Measurements from ENCODE around the gene EPN3. TPM values are rescaled to one million over a fixed set of nuclear protein-coding genes. Genes with fewer than 3 reads are reported as not detected.

Gene EPN3
- total RNA-seq, 1 donor from 2014 or later: 21.9 TPM

DNA sequence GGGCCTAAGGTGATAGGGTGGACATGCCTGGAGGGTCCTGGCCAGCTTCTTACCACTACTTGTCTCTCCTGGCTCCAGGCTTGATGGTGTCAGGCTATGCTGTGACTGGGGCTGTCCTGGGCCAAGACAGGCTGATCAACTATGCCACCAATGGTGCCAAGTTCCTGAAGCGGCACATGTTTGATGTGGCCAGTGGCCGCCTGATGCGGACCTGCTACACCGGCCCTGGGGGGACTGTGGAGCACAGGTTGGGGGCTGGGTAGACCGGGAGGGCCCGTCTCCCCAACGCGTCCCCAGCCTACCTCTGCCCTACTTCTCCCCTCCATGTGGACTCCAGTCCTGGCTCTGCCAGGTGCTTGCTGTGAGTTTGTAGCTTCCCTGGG is 18.9 kb downstream of the EPN3 start:
- peaks cover 0 to 4% of the 10 kb centered on the region in 2 donors for H3K36me3 ChIP-seq
- no peak overlapping the region for H3K4me3 ChIP-seq
- H3K27ac ChIP-seq: no peak overlapping the region
- H3K4me1 ChIP-seq: peaks cover 18% of the 10 kb centered on the region
- H3K27me3 ChIP-seq: no peaks in the 10 kb centered on the region
- no peak for DNase-seq (ENCODE audit: extremely low spot score in 2 of 2)
- TF ChIP-seq, protein P1, sequence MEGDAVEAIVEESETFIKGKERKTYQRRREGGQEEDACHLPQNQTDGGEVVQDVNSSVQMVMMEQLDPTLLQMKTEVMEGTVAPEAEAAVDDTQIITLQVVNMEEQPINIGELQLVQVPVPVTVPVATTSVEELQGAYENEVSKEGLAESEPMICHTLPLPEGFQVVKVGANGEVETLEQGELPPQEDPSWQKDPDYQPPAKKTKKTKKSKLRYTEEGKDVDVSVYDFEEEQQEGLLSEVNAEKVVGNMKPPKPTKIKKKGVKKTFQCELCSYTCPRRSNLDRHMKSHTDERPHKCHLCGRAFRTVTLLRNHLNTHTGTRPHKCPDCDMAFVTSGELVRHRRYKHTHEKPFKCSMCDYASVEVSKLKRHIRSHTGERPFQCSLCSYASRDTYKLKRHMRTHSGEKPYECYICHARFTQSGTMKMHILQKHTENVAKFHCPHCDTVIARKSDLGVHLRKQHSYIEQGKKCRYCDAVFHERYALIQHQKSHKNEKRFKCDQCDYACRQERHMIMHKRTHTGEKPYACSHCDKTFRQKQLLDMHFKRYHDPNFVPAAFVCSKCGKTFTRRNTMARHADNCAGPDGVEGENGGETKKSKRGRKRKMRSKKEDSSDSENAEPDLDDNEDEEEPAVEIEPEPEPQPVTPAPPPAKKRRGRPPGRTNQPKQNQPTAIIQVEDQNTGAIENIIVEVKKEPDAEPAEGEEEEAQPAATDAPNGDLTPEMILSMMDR (IDR thresholded peaks at IDR 0.05): no peak
- no peak for TF ChIP-seq POLR2AphosphoS5 (IDR thresholded peaks at IDR 0.05; ENCODE audit: insufficient read depth in 1 of 2, low read depth in 1 of 2)
- no peak for TF ChIP-seq POLR2A (IDR thresholded peaks at IDR 0.05)
- intact Hi-C loops (cut with DNase I): no loop called here
- H3K9me3 ChIP-seq: no peaks in the 10 kb centered on the region

GRCh38 chr17:50551884-50552283 is 19.3 kb downstream of the EPN3 start:
- intact Hi-C loops (cut with DNase I): no loop called here

DNA sequence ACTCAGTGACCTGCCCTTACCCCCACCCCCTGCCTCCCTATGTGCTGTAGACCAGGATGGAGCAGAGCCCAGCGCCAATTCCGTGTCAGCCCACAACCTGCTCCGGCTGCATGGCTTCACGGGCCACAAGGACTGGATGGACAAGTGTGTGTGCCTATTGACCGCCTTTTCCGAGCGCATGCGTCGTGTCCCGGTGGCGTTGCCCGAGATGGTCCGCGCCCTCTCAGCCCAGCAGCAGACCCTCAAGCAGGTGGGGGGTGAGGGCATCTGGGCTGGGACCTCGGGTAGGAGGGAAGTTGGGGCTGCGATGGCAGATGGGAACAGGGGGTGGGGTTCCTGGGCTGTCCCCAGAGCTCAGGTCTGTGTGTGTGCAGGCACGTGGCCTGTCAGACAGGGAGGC is 21.7 kb downstream of the EPN3 start:
- Histone ChIP-seq H3K36me3 (peaks cover 0 to 4% of the 10 kb centered on the region in 2 donors), H3K9me3 (no peaks in the 10 kb centered on the region)
- intact Hi-C loops (cut with DNase I): no loop called here

More at GRCh38 chr17:50551884-50552283, 19.3 kb downstream of the EPN3 start:
- no peaks in the 10 kb centered on the region for H3K9me3 ChIP-seq
- TF ChIP-seq, protein P1 (IDR thresholded peaks at IDR 0.05): no peak
- TF ChIP-seq POLR2A (IDR thresholded peaks at IDR 0.05): no peak
- TF ChIP-seq POLR2AphosphoS5 (IDR thresholded peaks at IDR 0.05; ENCODE audit: insufficient read depth in 1 of 2, low read depth in 1 of 2): no peak
- H3K4me3 ChIP-seq: no peak overlapping the region
- no peaks in the 10 kb centered on the region for H3K27me3 ChIP-seq
- no peak for DNase-seq (ENCODE audit: extremely low spot score in 2 of 2)
- H3K27ac ChIP-seq: no peak overlapping the region
- peaks cover 18% of the 10 kb centered on the region for H3K4me1 ChIP-seq
- H3K36me3 ChIP-seq: peaks cover 0 to 4% of the 10 kb centered on the region in 2 donors

GRCh38 chr17:50556803-50557202 is 24.3 kb downstream of the EPN3 start:
- H3K36me3 ChIP-seq: no peaks in the 10 kb centered on the region
- H3K27me3 ChIP-seq: no peaks in the 10 kb centered on the region
- DNase-seq (ENCODE audit: extremely low spot score in 2 of 2): no peak
- intact Hi-C loops (cut with DNase I): no loop called here
- peaks cover 40% of the 10 kb centered on the region for H3K4me1 ChIP-seq
- H3K4me3 ChIP-seq: no peak overlapping the region
- TF ChIP-seq, protein P1 (IDR thresholded peaks at IDR 0.05): no peak
- no peak for TF ChIP-seq POLR2A (IDR thresholded peaks at IDR 0.05)
- no peak for TF ChIP-seq POLR2AphosphoS5 (IDR thresholded peaks at IDR 0.05; ENCODE audit: insufficient read depth in 1 of 2, low read depth in 1 of 2)
- H3K9me3 ChIP-seq: no peaks in the 10 kb centered on the region
- no peak overlapping the region for H3K27ac ChIP-seq

More for the DNA sequence above, 21.7 kb downstream of the EPN3 start:
- H3K27me3 ChIP-seq: no peaks in the 10 kb centered on the region
- H3K27ac ChIP-seq: no peak overlapping the region
- DNase-seq (ENCODE audit: extremely low spot score in 2 of 2): no peak
- TF ChIP-seq POLR2AphosphoS5 (IDR thresholded peaks at IDR 0.05; ENCODE audit: insufficient read depth in 1 of 2, low read depth in 1 of 2) (no peak), POLR2A (IDR thresholded peaks at IDR 0.05) (no peak)
- TF ChIP-seq, protein P1 (IDR thresholded peaks at IDR 0.05): no peak
- H3K4me3 ChIP-seq: no peak overlapping the region
- H3K4me1 ChIP-seq: peaks cover 18% of the 10 kb centered on the region

- intact Hi-C loops (cut with DNase I): no loop called here
These were observed 25.1 kb downstream of the EPN3 start for GRCh38 chr17:50557630-50558029.

More at GRCh38 chr17:50557630-50558029, 25.1 kb downstream of the EPN3 start:
- Histone ChIP-seq H3K9me3 (no peaks in the 10 kb centered on the region), H3K36me3 (no peaks in the 10 kb centered on the region), H3K4me3 (no peak overlapping the region), H3K4me1 (peaks cover 48% of the 10 kb centered on the region), H3K27ac (peak overlapping the region; percentile 92), H3K27me3 (no peaks in the 10 kb centered on the region)
- no peak for TF ChIP-seq POLR2A (IDR thresholded peaks at IDR 0.05)
- TF ChIP-seq, protein P1 (IDR thresholded peaks at IDR 0.05): no peak
- no peak for TF ChIP-seq POLR2AphosphoS5 (IDR thresholded peaks at IDR 0.05; ENCODE audit: insufficient read depth in 1 of 2, low read depth in 1 of 2)
- DNase-seq (ENCODE audit: extremely low spot score in 2 of 2): no peak
